Vagina (tissue), 2 donors: Measurements from ENCODE around the gene CHD9. TPM values are rescaled to one million over a fixed set of nuclear protein-coding genes. Genes with fewer than 3 reads are reported as not detected.

ENCODE experiments used
- DNase-seq, 2 donors: peaks; one replicate each; pipeline ENCODE4 v3.0.0-alpha.2; 2017; ENCODE audit errors: extremely low spot score in 2 of 2
- H3K27ac ChIP-seq: fragments of 200-600 bp; sonication (generic); one replicate; pipeline ENCODE4 v1.5.1; 2019
- H3K27me3 ChIP-seq: fragments of 200-600 bp; sonication (generic); one replicate; pipeline ENCODE4 v1.5.1; 2019
- H3K36me3 ChIP-seq, 2 donors: fragments of 200-600 bp; sonication (generic); one replicate each; pipeline ENCODE4 v1.5.1; 2017 to 2019
- H3K4me1 ChIP-seq: fragments of 200-600 bp; sonication (generic); one replicate; pipeline ENCODE4 v1.5.1; 2019
- H3K4me3 ChIP-seq, 2 donors: fragments of 200-600 bp; sonication (generic); 1 replicate in 1 of 2; 2 replicates in 1 of 2; pipeline ENCODE4 v1.5.1; 2016 to 2019
- H3K9me3 ChIP-seq: fragments of 200-600 bp; sonication (generic); one replicate; pipeline ENCODE4 v1.5.1; 2019
- POLR2A ChIP-seq, 2 donors: fragments of 450-650 bp; IDR thresholded peaks; one replicate each; pipeline ENCODE4 v1.6.1; 2017; ENCODE audit warnings: antibody characterized with exemption in 2 of 2, mild to moderate bottlenecking in 2 of 2, moderate library complexity in 2 of 2
- POLR2AphosphoS5 ChIP-seq, 2 donors: sonication (generic); formaldehyde crosslinking; IDR thresholded peaks; one replicate each; pipeline ENCODE4 v1.9.0; 2017; ENCODE audit warnings: antibody characterized with exemption in 2 of 2, mild to moderate bottlenecking in 2 of 2, low read depth in 1 of 2; ENCODE audit not compliant: insufficient read depth in 1 of 2
- intact Hi-C: fragments of 100-400 bp; cut with DNase I; formaldehyde crosslinking; loops from one replicate; pipeline ENCODE4 v1.15.1; 2023
- total RNA-seq: library from RNA; depleted of rRNA; stranded (reverse); fragments of >200 nt; gene quantifications from one replicate; pipeline ENCODE4 v1.2.3, GENCODE V29; 2016
- TF ChIP-seq, protein P1 (sequence below), 3 experiments: fragments of 450-650 bp in 2 of 3; fragments of 200-600 bp in 1 of 3; sonication (generic) in 1 of 3; IDR thresholded peaks; one replicate each; pipeline ENCODE4 v1.5.1; 2017 to 2019; ENCODE audit warnings: antibody characterized with exemption in 3 of 3, mild to moderate bottlenecking in 2 of 3, moderate library complexity in 2 of 3

The CHD9 gene
- total RNA-seq, 1 donor from 2014 or later = 77.6 TPM

DNA sequence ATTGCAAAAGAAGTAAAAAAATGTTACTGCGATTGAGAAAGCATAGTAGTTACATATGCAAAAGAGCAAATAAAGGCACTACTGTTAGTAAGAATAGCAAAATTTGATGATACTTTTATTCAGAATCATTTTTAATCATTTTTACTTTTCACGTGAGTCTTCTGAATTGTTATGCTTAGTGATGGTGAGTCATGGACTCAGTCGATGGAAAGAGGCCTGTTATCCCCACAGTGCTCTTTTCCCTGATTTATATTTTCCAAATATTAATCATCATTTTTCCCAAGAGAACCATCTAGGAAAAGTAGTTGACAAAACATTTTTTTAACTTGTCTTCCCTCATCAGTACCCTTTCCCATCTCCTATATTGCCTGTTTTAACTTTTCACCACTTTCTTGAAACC, 181.1 kb downstream of the CHD9 start:
- Histone ChIP-seq H3K4me3 (no peak overlapping the region), H3K36me3 (peaks cover 0 to 61% of the 10 kb centered on the region in 2 donors), H3K27me3 (no peaks in the 10 kb centered on the region), H3K27ac (no peak overlapping the region), H3K4me1 (no peaks in the 10 kb centered on the region), H3K9me3 (no peaks in the 10 kb centered on the region)
- intact Hi-C loops = no loop called here
- no peak for DNase-seq
- TF ChIP-seq, protein P1, sequence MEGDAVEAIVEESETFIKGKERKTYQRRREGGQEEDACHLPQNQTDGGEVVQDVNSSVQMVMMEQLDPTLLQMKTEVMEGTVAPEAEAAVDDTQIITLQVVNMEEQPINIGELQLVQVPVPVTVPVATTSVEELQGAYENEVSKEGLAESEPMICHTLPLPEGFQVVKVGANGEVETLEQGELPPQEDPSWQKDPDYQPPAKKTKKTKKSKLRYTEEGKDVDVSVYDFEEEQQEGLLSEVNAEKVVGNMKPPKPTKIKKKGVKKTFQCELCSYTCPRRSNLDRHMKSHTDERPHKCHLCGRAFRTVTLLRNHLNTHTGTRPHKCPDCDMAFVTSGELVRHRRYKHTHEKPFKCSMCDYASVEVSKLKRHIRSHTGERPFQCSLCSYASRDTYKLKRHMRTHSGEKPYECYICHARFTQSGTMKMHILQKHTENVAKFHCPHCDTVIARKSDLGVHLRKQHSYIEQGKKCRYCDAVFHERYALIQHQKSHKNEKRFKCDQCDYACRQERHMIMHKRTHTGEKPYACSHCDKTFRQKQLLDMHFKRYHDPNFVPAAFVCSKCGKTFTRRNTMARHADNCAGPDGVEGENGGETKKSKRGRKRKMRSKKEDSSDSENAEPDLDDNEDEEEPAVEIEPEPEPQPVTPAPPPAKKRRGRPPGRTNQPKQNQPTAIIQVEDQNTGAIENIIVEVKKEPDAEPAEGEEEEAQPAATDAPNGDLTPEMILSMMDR (IDR thresholded peaks at IDR 0.05) = no peak
- TF ChIP-seq POLR2AphosphoS5 (IDR thresholded peaks at IDR 0.05; ENCODE audit: insufficient read depth in 1 of 2, low read depth in 1 of 2) (no peak), POLR2A (IDR thresholded peaks at IDR 0.05) (no peak)

DNA sequence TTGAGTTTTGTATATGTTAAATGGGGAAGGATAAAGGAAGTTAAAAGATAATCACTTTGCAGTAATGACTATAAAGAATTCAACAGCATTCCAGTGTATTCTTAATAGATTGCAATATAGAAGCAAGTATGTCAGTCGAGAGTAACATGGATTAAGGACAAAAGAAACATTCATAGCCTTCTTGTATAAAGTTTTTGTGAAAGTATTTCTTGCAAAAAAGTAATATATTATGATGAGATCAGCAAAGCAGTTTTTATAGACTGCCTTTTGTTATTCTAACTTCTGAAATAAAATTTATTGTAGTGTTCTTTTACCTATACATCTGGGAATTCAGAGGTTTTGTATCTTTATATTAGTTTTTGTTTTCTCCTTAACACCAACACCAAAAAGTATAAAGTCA, 194.5 kb downstream of the CHD9 start:
- no peaks in the 10 kb centered on the region for H3K27me3 ChIP-seq
- H3K9me3 ChIP-seq = no peaks in the 10 kb centered on the region
- intact Hi-C loops = no loop called here
- H3K4me3 ChIP-seq = no peak overlapping the region
- TF ChIP-seq, protein P1 (IDR thresholded peaks at IDR 0.05) = no peak
- TF ChIP-seq POLR2A (IDR thresholded peaks at IDR 0.05) = no peak
- no peak for TF ChIP-seq POLR2AphosphoS5 (IDR thresholded peaks at IDR 0.05; ENCODE audit: insufficient read depth in 1 of 2, low read depth in 1 of 2)
- peaks cover 0 to 79% of the 10 kb centered on the region in 2 donors for H3K36me3 ChIP-seq
- H3K27ac ChIP-seq = no peak overlapping the region
- no peaks in the 10 kb centered on the region for H3K4me1 ChIP-seq
- no peak for DNase-seq

DNA sequence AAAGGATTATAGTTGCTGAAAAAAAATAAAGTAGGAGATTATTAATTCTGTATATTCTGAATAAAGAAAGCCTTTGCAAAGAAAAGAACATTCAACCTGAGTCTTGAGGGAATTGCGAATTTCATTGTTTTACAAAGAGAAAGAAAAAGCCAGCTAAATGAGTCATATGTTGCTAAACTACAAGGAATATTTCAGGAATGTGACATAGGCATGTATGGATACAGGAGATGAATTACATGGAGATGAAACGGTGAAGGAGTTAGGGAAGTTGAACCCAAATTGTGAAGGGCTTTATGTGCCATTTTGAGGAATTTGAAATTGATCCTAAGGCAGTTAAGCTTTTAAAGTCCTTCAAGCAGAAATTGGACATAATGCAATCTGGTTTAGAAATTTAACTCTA, 202.2 kb downstream of the CHD9 start:
- H3K36me3 ChIP-seq = peaks cover 0 to 74% of the 10 kb centered on the region in 2 donors

DNA sequence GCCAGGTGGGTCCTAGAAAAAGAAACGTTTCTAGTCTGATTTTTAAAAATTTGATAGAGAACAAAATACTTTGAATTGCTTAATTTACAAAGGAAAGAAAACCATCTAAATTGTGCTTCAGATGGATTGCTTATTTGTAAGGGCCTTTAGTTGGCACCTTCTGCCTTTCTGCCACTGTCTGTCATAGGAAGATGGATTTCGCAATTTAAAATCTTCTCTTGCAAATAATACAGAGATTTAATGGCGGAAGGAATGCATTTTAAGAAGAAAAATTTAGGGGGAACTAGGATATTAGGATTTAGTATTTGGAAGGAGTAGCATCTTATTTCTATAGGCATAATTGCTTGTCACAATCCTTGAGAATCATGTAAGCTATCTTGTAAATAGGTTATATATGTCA, 204.0 kb downstream of the CHD9 start:
- no peak for TF ChIP-seq POLR2A (IDR thresholded peaks at IDR 0.05)
- TF ChIP-seq, protein P1 (IDR thresholded peaks at IDR 0.05) = no peak
- TF ChIP-seq POLR2AphosphoS5 (IDR thresholded peaks at IDR 0.05; ENCODE audit: insufficient read depth in 1 of 2, low read depth in 1 of 2) = no peak
- Histone ChIP-seq H3K36me3 (peaks cover 0 to 75% of the 10 kb centered on the region in 2 donors), H3K27me3 (no peaks in the 10 kb centered on the region), H3K4me1 (no peaks in the 10 kb centered on the region), H3K9me3 (no peaks in the 10 kb centered on the region), H3K4me3 (no peak overlapping the region), H3K27ac (no peak overlapping the region)
- DNase-seq = no peak
- intact Hi-C loops = no loop called here

More for the DNA sequence above, 202.2 kb downstream of the CHD9 start:
- TF ChIP-seq POLR2AphosphoS5 (IDR thresholded peaks at IDR 0.05; ENCODE audit: insufficient read depth in 1 of 2, low read depth in 1 of 2) = no peak
- no peak for TF ChIP-seq POLR2A (IDR thresholded peaks at IDR 0.05)
- TF ChIP-seq, protein P1 (IDR thresholded peaks at IDR 0.05) = no peak
- no peaks in the 10 kb centered on the region for H3K4me1 ChIP-seq
- no peaks in the 10 kb centered on the region for H3K9me3 ChIP-seq
- H3K27ac ChIP-seq = no peak overlapping the region
- DNase-seq = no peak
- intact Hi-C loops = no loop called here
- no peaks in the 10 kb centered on the region for H3K27me3 ChIP-seq
- H3K4me3 ChIP-seq = no peak overlapping the region

DNA sequence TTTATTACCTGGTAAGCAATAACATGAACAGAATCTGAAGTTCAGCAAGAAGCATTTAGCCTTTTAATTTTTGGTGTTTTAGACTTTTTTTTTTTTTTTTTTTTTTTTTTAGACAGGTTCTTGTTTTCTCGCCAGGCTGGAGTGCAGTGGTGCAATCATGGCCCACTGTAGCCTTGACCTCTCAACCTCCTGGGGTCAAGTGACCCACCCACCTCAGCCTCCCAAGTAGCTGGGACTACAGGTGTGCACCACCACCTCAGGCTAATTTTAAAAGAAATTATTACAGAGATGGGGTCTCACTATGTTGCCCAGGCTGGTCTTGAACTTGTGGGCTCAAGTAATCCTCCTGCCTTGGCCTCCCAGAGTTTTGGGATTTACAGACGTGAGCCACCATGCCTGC, 206.5 kb downstream of the CHD9 start:
- intact Hi-C loops = no loop called here
- Histone ChIP-seq H3K27me3 (no peaks in the 10 kb centered on the region), H3K4me3 (no peak overlapping the region), H3K4me1 (no peaks in the 10 kb centered on the region), H3K9me3 (no peaks in the 10 kb centered on the region), H3K27ac (no peak overlapping the region), H3K36me3 (peaks cover 0 to 53% of the 10 kb centered on the region in 2 donors)
- DNase-seq = no peak
- TF ChIP-seq, protein P1 (IDR thresholded peaks at IDR 0.05) = no peak
- no peak for TF ChIP-seq POLR2A (IDR thresholded peaks at IDR 0.05)
- TF ChIP-seq POLR2AphosphoS5 (IDR thresholded peaks at IDR 0.05; ENCODE audit: insufficient read depth in 1 of 2, low read depth in 1 of 2) = no peak
